Mesothelial cell of epicardium (in vitro differentiated cells): ENCODE data around the gene RHBDF1. TPM values are rescaled to one million over a fixed set of nuclear protein-coding genes. Genes with fewer than 3 reads are reported as not detected.

ENCODE experiments used
- DNase-seq, 2 experiments: peaks; one replicate each; pipeline ENCODE4 v3.0.0; 2021; ENCODE audit warnings: low spot score in 2 of 2; ENCODE audit not compliant: unreplicated experiment in 2 of 2
- H3K27ac Mint-ChIP-seq: 2 replicates; pipeline ENCODE4 v1.8.0; 2021; ENCODE audit warnings: mixed read lengths
- H3K27me3 Mint-ChIP-seq: 2 replicates; pipeline ENCODE4 v1.8.0; 2021; ENCODE audit warnings: low read depth, mixed read lengths
- H3K36me3 Mint-ChIP-seq: 2 replicates; pipeline ENCODE4 v1.8.0; 2021; ENCODE audit warnings: mixed read lengths
- H3K4me1 Mint-ChIP-seq: 2 replicates; pipeline ENCODE4 v1.8.0; 2021; ENCODE audit warnings: mixed read lengths
- H3K4me3 Mint-ChIP-seq: 2 replicates; pipeline ENCODE4 v1.8.0; 2021; ENCODE audit warnings: mild to moderate bottlenecking, moderate library complexity, mixed read lengths
- H3K9me3 Mint-ChIP-seq: 2 replicates; pipeline ENCODE4 v1.8.0; 2021; ENCODE audit warnings: mixed read lengths
- total RNA-seq: library from RNA; stranded (reverse); gene quantifications from 3 replicates; pipeline ENCODE4 v1.2.1, GENCODE V29; 2021
- TF ChIP-seq, protein P1 (sequence below): fragments of 200-600 bp; sonication (generic); IDR thresholded peaks from one replicate; pipeline ENCODE4 v1.5.0; 2021; ENCODE audit warnings: antibody characterized with exemption; ENCODE audit not compliant: unreplicated experiment

Gene RHBDF1
- total RNA-seq, 1 donor from 2014 or later, result 81.2 TPM

DNA sequence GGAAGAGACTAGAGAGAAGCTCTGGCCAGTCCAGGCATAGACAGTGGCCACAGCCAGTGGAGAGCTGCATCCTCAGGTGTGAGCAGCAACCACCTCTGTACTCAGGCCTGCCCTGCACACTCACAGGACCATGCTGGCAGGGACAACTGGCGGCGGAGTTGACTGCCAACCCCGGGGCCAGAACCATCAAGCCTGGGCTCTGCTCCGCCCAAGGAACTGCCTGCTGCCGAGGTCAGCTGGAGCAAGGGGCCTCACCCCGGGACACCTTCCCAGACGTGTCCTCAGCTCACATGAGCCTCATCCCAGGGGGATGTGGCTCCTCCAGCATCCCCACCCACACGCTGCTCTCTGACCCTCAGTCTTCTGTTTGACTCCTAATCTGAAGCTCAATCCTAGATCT lies 3.2 kb downstream of the RHBDF1 start:
- DNase-seq, result no peak
- no peaks in the 10 kb centered on the region for H3K9me3 Mint-ChIP-seq
- H3K27me3 Mint-ChIP-seq, result no peaks in the 10 kb centered on the region
- peaks cover 47% of the 10 kb centered on the region for H3K4me1 Mint-ChIP-seq
- no peak overlapping the region for H3K4me3 Mint-ChIP-seq
- peaks cover 2% of the 10 kb centered on the region for H3K36me3 Mint-ChIP-seq
- TF ChIP-seq, protein P1, sequence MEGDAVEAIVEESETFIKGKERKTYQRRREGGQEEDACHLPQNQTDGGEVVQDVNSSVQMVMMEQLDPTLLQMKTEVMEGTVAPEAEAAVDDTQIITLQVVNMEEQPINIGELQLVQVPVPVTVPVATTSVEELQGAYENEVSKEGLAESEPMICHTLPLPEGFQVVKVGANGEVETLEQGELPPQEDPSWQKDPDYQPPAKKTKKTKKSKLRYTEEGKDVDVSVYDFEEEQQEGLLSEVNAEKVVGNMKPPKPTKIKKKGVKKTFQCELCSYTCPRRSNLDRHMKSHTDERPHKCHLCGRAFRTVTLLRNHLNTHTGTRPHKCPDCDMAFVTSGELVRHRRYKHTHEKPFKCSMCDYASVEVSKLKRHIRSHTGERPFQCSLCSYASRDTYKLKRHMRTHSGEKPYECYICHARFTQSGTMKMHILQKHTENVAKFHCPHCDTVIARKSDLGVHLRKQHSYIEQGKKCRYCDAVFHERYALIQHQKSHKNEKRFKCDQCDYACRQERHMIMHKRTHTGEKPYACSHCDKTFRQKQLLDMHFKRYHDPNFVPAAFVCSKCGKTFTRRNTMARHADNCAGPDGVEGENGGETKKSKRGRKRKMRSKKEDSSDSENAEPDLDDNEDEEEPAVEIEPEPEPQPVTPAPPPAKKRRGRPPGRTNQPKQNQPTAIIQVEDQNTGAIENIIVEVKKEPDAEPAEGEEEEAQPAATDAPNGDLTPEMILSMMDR, result no peak
- H3K27ac Mint-ChIP-seq, result peak overlapping the region; percentile 53

DNA sequence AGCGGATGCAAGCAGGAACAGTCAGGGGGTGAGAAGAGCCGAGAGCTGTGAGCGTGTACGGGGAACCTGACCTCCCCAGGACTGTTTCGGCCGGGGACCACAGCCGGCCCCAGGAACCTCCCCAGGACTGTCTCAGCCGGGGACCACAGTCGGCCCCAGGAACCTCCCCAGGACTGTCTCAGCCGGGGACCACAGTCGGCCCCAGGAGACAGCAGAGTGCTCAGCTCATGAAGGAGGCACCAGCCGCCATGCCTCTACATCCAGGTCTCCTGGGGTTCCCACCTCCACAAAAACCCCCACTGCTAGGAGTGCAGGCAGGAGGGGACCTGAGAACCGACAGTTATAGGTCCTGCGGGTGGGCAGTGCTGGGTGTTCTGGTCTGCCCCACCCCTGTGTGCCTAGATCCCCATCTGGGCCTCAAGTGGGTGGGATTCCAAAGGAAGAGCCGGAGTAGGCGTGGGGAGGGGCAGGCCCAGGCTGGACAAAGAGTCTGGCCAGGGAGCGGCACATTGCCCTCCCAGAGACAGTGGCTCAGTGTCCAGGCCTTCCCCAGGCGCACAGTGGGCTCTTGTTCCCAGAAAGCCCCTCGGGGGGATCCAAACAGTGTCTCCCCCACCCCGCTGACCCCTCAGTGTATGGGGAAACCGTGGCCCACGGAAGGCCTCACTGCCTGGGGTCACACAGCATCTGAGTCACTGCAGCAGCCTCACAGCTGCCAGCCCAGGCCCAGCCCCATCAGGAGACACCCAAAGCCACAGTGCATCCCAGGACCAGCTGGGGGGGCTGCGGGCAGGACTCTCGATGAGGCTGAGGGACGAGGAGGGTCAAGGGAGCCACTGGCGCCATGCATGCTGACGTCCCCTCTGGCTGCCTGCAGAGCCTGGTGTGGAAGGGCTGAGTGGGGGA lies 4.3 kb downstream of the RHBDF1 start:
- TF ChIP-seq, protein P1, result no peak
- no peak for DNase-seq
- Mint-ChIP-seq H3K36me3 (peaks cover 3% of the 10 kb centered on the region), H3K4me3 (no peak overlapping the region), H3K9me3 (no peaks in the 10 kb centered on the region), H3K27ac (no peak overlapping the region), H3K4me1 (peaks cover 42% of the 10 kb centered on the region), H3K27me3 (no peaks in the 10 kb centered on the region)

DNA sequence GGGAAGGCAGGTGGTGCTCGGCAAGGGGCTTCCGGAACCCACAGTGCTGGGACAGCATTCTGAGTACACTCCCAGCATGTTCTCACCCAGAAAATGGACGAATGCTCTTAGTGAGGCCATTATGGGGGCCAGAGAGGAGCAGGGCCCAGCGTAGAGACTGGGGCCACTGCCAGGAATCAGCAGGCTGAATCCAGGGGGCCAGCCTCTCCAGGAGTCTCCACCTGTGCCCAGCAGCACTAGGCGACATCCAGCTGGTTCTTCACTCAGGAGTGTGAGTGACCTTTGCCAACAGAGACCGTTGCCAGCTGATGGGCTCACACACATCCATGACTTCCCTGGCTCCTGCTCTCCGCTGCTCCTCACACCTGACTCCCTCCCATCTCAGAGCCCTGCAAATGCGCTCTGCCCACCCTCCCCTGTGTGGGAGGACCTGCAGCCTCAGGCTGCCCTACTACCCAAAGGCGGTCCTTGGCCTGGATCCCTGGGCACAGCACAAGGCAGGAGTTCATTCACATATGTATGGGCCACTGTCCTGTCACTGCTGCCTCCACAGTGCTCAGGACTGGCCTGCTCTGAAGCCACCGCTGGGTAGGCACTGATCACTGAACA lies 5.1 kb downstream of the RHBDF1 start:
- TF ChIP-seq, protein P1, result no peak
- H3K27me3 Mint-ChIP-seq, result no peaks in the 10 kb centered on the region
- no peak overlapping the region for H3K27ac Mint-ChIP-seq

DNA sequence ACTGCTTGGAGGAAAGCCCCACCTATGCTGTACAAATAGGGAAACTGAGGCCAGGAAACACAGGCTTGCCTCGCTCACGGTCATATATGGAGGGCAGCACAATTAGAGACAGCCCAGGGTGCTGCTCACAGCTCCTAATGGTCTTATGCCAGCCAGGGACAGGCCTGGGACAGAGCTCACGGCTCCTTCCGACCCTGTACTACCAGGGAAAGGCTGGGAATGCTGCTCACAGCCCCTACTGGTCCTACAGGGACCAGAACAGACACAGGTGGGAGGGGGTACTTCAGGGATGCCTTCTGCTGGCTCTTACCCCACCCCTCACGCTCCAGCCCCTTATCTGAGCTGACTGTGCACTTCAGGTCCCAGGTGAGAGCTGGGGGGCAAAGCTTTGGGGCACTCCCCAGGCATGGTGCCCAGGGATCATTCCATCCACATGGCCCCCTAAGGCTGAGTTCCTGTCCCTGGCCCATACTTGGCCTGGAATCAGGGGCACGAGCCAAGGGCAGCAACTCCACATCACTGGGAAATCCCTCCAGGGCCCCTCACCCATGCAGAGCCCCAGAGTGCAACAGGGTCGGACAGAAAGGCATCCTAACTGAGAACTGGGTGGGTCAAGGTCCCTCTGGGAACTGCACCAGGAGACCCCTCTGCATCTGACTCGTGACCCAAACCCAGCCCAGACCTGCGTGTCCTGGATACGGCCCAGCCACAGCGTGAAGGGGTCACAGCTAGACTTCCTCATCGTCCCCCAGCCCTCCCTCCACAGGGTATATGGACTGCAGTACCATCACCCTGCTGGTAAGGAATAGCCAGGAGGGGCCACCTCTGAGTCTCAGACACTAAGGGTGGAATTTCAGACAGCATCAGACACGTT lies 5.9 kb downstream of the RHBDF1 start:
- H3K36me3 Mint-ChIP-seq, result peaks cover 3% of the 10 kb centered on the region
- H3K4me1 Mint-ChIP-seq, result peaks cover 36% of the 10 kb centered on the region
- DNase-seq, result no peak
- H3K27ac Mint-ChIP-seq, result no peak overlapping the region
- no peaks in the 10 kb centered on the region for H3K9me3 Mint-ChIP-seq
- TF ChIP-seq, protein P1, result no peak
- H3K4me3 Mint-ChIP-seq, result no peak overlapping the region
- H3K27me3 Mint-ChIP-seq, result no peaks in the 10 kb centered on the region

More for the DNA sequence above, 5.1 kb downstream of the RHBDF1 start:
- no peak overlapping the region for H3K4me3 Mint-ChIP-seq
- H3K9me3 Mint-ChIP-seq, result no peaks in the 10 kb centered on the region
- H3K36me3 Mint-ChIP-seq, result peaks cover 3% of the 10 kb centered on the region
- DNase-seq, result no peak
- peaks cover 38% of the 10 kb centered on the region for H3K4me1 Mint-ChIP-seq

DNA sequence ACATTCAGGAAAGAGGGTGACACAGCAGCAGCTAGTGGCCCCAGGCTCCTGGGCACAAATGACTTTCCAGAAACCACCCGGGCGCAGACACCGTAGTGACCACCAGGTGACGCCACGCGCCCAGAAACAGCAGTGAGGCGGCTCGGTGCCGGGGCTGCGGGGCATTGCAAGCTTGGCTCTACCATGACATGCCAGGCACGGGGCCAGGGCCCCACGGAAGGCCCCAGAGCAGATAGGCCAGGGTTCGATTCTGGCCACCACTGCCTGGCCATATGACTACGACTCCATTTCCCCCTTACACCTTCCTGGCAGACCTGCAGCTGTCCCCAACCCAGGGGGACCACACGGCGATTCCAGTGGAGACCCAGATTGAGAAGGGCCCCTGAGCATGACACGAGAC lies 6.7 kb downstream of the RHBDF1 start:
- no peaks in the 10 kb centered on the region for H3K9me3 Mint-ChIP-seq
- peaks cover 32% of the 10 kb centered on the region for H3K4me1 Mint-ChIP-seq
- DNase-seq, result peak; percentile 63 to 89
- TF ChIP-seq, protein P1, result peak; percentile 88
- no peaks in the 10 kb centered on the region for H3K27me3 Mint-ChIP-seq
- no peak overlapping the region for H3K4me3 Mint-ChIP-seq
- peak overlapping the region; percentile 60 for H3K27ac Mint-ChIP-seq
- peaks cover 4% of the 10 kb centered on the region for H3K36me3 Mint-ChIP-seq
